Lower leg skin (tissue), 4 donors: Measurements from ENCODE around the gene PHTF1. TPM values are rescaled to one million over a fixed set of nuclear protein-coding genes. Genes with fewer than 3 reads are reported as not detected.

Experiments
- DNase-seq, 2 donors: peaks; one replicate each; pipeline ENCODE4 v3.0.0-alpha.2; 2019; ENCODE audit warnings: low spot score in 2 of 2
- H3K4me3 ChIP-seq: fragments of 200-600 bp; sonication (generic); 2 replicates; pipeline ENCODE4 v1.5.1; 2017; ENCODE audit warnings: mild to moderate bottlenecking, low read depth; ENCODE audit not compliant: poor library complexity, severe bottlenecking
- POLR2A ChIP-seq, 2 donors: fragments of 450-650 bp; IDR thresholded peaks; one replicate each; pipeline ENCODE4 v1.6.1; 2016 to 2017; ENCODE audit warnings: antibody characterized with exemption in 2 of 2, mild to moderate bottlenecking in 1 of 2, moderate library complexity in 1 of 2
- WGBS, 2 donors: methylation state at CpG; one replicate each; pipeline ENCODE4 v1.1.5; 2018; 5-methylcytosine and 5-hydroxymethylcytosine counted together
- intact Hi-C: fragments of 100-400 bp; cut with DNase I; formaldehyde crosslinking; loops from one replicate; pipeline ENCODE4 v1.15.0; 2023; ENCODE audit warnings: low total_unique reads
- total RNA-seq, 4 donors: library from RNA; depleted of rRNA; stranded (reverse); fragments of >200 nt; gene quantifications; one replicate each; pipeline ENCODE4 v1.1.0, GENCODE V29; 2016
- TF ChIP-seq, protein P1 (sequence below), 3 donors: fragments of 450-650 bp; IDR thresholded peaks; one replicate each; pipeline ENCODE4 v1.5.1; 2016; ENCODE audit warnings: antibody characterized with exemption in 3 of 3, mild to moderate bottlenecking in 3 of 3, moderate library complexity in 2 of 3

The PHTF1 gene
- total RNA-seq, 4 donors from 2014 or later, result 0.65 to 4.8 (median 2.0) TPM

- no peak overlapping the region for H3K4me3 ChIP-seq
- no peak for TF ChIP-seq POLR2A (IDR thresholded peaks at IDR 0.05)
- TF ChIP-seq, protein P1, sequence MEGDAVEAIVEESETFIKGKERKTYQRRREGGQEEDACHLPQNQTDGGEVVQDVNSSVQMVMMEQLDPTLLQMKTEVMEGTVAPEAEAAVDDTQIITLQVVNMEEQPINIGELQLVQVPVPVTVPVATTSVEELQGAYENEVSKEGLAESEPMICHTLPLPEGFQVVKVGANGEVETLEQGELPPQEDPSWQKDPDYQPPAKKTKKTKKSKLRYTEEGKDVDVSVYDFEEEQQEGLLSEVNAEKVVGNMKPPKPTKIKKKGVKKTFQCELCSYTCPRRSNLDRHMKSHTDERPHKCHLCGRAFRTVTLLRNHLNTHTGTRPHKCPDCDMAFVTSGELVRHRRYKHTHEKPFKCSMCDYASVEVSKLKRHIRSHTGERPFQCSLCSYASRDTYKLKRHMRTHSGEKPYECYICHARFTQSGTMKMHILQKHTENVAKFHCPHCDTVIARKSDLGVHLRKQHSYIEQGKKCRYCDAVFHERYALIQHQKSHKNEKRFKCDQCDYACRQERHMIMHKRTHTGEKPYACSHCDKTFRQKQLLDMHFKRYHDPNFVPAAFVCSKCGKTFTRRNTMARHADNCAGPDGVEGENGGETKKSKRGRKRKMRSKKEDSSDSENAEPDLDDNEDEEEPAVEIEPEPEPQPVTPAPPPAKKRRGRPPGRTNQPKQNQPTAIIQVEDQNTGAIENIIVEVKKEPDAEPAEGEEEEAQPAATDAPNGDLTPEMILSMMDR (IDR thresholded peaks at IDR 0.05), result no peak
- 48 to 58% methylated on average over 6 of the region's 6 CpGs for WGBS, 2 donors
- DNase-seq, result peak; percentile 42 to 90
- intact Hi-C loops, result no loop called here
These were observed 75.1 kb downstream of the PHTF1 start for GRCh38 chr1:113684153-113684541.

DNA sequence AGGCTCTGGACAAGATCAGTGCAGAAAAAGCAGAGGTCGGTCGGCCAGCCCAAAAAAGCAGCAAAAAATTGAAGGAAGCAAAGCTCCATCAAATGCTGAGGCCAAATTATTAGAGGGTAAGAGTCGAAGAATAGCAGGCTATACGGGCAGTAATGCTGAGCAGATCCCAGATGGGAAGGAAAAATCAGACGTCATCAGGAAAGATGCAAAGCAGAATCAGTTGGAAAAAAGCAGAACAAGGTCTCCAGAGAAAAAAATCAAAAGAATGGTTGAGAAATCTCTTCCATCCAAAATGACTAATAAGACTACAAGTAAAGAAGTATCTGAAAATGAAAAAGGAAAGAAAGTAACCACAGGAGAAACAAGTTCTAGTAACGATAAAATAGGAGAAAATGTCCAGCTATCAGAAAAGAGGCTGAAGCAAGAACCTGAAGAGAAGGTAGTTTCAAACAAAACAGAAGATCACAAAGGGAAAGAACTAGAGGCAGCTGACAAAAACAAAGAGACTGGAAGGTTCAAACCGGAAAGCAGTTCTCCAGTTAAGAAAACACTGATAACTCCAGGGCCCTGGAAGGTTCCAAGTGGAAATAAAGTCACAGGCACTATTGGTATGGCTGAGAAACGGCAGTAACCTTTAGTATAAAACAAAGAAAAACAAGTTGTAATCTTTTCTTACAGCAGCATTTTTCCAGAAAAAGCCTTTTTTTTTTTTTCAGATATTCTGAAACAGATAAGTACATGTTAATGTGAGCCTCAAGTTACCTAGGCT is 75.7 kb downstream of the PHTF1 start:
- 60 to 69% methylated on average over 8 of the region's 8 CpGs for WGBS, 2 donors
- intact Hi-C loops, result no loop called here
- no peak overlapping the region for H3K4me3 ChIP-seq
- DNase-seq, result no peak
- TF ChIP-seq, protein P1 (IDR thresholded peaks at IDR 0.05), result no peak
- TF ChIP-seq POLR2A (IDR thresholded peaks at IDR 0.05), result no peak

DNA sequence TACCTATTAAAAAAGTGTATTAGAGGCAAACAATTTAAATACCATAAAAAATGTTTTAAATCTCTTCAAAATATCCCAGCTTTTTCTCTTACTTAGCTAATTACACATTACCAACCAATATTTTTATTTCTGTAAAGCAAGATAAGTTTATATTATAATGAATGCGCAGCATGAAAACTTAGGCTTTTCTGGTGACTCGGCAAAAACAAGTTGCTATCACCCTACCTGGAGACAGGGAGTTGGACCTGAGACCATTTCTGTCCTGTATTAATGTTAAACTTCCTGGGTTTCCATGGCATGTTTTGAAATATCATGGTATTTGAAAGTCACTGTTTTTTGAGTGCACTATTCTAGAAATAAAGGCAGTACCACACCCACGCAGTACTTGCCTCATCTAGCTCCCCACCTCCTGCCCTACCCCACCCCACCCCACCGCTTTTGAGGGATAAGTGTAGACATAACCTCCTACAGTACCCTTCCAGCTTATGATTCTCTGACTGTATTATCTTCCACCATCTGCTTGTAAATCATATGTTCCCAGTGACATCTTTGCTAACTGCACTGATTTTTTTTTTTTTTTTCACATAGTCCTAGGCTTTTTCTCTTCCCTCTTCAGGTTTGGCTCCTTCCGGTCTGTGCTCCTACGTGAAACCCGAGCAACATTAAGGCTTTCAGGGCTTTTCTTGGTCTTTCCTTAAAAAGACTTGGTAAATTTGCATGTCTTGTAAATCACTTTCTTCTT is 77.5 kb downstream of the PHTF1 start:
- no peak for DNase-seq
- TF ChIP-seq, protein P1 (IDR thresholded peaks at IDR 0.05), result no peak
- TF ChIP-seq POLR2A (IDR thresholded peaks at IDR 0.05), result no peak
- intact Hi-C loops, result no loop called here
- H3K4me3 ChIP-seq, result no peak overlapping the region
- WGBS, 2 donors, result 79 to 88% methylated on average over 7 of the region's 7 CpGs

GRCh38 chr1:113678159-113678469 is 81.2 kb downstream of the PHTF1 start:
- intact Hi-C loops, result no loop called here
- no peak overlapping the region for H3K4me3 ChIP-seq
- TF ChIP-seq, protein P1 (IDR thresholded peaks at IDR 0.05), result no peak
- no peak for TF ChIP-seq POLR2A (IDR thresholded peaks at IDR 0.05)
- DNase-seq, result no peak

- TF ChIP-seq, protein P1 (IDR thresholded peaks at IDR 0.05), result no peak
- TF ChIP-seq POLR2A (IDR thresholded peaks at IDR 0.05), result no peak
- intact Hi-C loops, result loop anchor here (2.0 kb wide), 1 partner anchor 537 kb away; no protein-coding TSS in a partner anchor
- no peak for DNase-seq
- H3K4me3 ChIP-seq, result no peak overlapping the region
- WGBS, 2 donors, result 29 to 38% methylated on average over 7 of the region's 7 CpGs
These were observed 81.8 kb downstream of the PHTF1 start for GRCh38 chr1:113677250-113678158.
